ENCODE results near the gene ACOT7. TPM values are rescaled to one million over a fixed set of nuclear protein-coding genes. Genes with fewer than 3 reads are reported as not detected.

Gene ACOT7
- total RNA-seq, 1 experiment from 2014 or later: 76.3 TPM

DNA sequence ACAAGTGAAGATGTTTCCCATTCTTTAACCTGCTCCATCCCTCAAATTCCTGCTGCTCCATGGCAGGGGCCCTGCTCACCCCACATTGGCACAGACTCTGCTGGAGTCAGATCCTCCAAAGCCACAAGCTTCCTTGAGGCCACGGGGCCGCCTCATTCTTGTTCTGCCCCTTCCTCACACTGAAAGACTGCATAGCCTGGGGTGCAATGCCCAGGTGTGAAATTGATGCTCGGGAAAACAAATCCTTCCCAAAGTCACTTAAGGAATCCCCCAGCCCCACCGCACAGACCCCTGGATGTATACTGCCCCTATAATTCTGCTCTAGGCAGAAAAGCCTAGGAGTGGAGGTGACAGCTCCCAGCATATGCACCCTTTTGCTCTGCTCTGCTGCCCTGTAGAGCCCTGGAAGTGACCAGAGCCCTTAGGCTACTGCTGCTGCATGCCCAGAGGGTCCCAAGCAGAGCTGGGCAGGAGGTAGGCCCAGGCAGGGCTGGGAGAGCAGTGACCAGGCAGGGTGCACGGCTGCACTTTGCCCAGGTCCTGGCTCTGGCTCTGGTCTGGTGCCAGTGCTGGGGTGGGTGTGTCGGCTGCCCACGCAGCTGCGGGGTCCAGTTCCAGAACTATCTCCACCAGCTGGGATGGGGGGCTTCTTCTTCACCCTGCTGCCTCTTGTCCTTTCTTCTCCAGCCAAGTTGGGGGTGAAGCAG lies 24.5 kb upstream of the ACOT7 start:
- Histone ChIP-seq H3K36me3 (replicated peaks; ENCODE audit: control insufficient read depth, insufficient read depth, low read length) (no peaks in the 10 kb centered on the region), H3K4me3 (ENCODE audit: insufficient read depth, low read depth, low read length) (no peak overlapping the region), H3K27me3 (ENCODE audit: control insufficient read depth, insufficient read depth, low read length) (peaks cover 84% of the 10 kb centered on the region)
- no peak for DNase-seq

DNA sequence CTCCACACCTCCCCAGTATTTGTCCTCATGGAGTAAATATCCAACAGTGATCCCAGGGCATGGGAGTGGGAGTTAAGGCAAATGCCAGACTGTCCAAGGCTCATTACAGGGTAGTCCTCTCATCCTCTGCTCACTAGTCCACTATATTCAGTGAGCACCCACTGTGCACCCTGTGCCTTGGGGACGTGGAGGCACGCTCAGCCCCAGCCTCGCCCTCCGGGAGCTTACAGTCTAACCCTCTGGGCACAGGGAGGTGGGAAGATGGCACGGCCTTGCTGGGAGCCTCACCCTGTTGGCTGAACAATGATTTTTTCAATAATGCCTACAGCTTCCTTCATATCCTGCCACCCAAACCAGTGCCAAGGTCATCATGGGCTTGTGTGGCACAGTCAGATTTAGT lies 23.3 kb upstream of the ACOT7 start:
- Histone ChIP-seq H3K4me3 (ENCODE audit: insufficient read depth, low read depth, low read length) (no peak overlapping the region), H3K27me3 (ENCODE audit: control insufficient read depth, insufficient read depth, low read length) (peaks cover 81% of the 10 kb centered on the region), H3K36me3 (replicated peaks; ENCODE audit: control insufficient read depth, insufficient read depth, low read length) (no peaks in the 10 kb centered on the region)
- DNase-seq: no peak

DNA sequence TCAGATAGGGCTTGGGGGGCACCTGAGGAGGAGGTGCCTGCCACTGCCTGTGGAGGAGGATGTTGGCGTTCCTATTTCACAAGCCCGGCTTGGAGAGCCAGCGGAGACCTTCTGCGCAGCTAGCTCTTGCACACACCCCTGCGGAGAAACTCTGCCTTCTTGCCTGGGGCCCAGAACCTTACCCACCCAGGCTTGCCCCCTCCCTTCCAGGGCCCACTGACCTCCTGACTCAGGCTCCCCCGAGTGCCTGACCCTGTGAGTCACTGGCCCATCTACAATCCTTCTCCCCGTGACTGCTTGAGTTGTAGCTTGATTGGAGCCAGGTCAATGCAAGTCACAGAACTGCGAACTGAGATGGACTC lies 22.7 kb upstream of the ACOT7 start:
- Histone ChIP-seq H3K36me3 (replicated peaks; ENCODE audit: control insufficient read depth, insufficient read depth, low read length) (no peaks in the 10 kb centered on the region), H3K4me3 (ENCODE audit: insufficient read depth, low read depth, low read length) (no peak overlapping the region), H3K27me3 (ENCODE audit: control insufficient read depth, insufficient read depth, low read length) (peaks cover 75% of the 10 kb centered on the region)
- no peak for DNase-seq

DNA sequence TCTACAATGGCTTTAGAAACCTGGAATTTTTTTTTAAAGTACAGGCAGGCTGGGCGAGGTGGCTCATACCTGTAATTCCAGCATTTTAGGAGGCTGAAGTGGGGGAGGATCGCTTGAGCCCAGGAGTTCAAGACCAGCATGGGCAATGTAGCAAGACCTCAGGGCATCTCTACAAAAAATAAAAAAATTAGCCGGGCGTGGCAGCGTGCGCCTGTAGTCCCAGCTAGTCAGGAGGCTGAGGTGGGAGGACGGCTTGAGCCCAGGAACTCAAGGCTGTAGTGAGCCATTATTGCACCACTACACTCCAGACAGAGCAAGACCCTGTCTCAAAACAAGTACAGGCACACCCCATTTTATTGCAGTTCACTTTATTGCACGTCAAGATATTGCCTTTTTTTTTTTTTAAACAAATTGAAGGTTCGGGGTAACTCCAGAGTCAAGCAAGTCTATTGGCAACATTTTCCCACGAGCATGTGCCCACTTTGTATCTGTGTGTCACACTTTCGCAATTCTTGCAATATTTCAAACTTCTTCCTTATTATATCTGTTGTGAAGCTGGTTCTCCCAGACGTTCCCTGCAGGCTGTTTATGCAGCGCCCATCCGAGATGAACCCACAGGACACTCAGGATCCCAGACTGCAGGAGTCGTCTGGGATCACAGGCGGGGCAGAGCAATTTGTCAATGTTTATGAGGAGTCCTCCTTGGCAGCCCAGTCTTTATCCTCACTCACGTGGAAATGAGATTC lies 21.5 kb upstream of the ACOT7 start:
- no peak overlapping the region for H3K4me3 ChIP-seq (ENCODE audit: insufficient read depth, low read depth, low read length)

DNA sequence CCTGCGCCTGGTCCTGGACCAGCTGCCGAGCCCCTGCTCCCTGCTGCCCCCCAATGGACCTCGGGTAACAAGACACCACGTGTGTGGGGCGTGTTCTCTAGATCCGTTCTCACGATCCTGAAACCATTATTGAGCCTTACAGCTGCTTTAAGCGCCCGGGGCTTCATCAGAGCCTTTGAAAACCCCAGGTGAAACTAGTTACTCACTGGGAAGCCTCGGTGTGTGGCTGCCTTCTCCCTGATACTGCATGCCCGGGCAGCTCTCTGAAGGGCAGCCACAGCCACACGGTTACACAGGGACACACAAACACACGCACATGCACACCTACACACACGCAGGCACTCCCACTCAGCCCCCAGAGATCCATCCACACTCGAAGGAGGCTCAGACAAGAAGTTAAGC lies 20.9 kb upstream of the ACOT7 start:
- Histone ChIP-seq H3K4me3 (ENCODE audit: insufficient read depth, low read depth, low read length) (no peak overlapping the region), H3K27me3 (ENCODE audit: control insufficient read depth, insufficient read depth, low read length) (peaks cover 56% of the 10 kb centered on the region)
- peak; percentile 92 for DNase-seq

More for the DNA sequence above, 21.5 kb upstream of the ACOT7 start:
- no peaks in the 10 kb centered on the region for H3K36me3 ChIP-seq (replicated peaks; ENCODE audit: control insufficient read depth, insufficient read depth, low read length)
- H3K27me3 ChIP-seq (ENCODE audit: control insufficient read depth, insufficient read depth, low read length): peaks cover 62% of the 10 kb centered on the region
- no peak for DNase-seq

DNA sequence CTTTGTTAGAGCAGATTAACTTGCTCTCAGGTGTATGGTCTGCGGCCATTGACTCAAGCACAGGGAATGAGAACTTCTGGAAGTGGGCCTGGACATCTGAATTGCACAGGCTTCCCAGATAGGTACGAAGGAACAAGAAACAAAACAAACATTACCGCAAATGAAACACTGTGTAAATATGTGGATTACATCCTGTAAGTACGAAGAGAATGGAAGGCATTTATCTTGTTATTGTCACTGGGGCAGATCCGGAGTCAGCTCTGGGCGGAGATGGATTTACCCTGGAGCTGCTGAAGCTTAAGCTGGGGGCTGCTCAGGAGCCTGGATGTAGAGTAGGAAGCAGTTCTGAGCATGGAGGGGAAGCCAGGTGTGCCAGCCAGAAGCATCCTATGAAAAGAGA lies 19.3 kb upstream of the ACOT7 start:
- no peak for DNase-seq
- H3K27me3 ChIP-seq (ENCODE audit: control insufficient read depth, insufficient read depth, low read length): peaks cover 41% of the 10 kb centered on the region
- H3K36me3 ChIP-seq (replicated peaks; ENCODE audit: control insufficient read depth, insufficient read depth, low read length): no peaks in the 10 kb centered on the region
- H3K4me3 ChIP-seq (ENCODE audit: insufficient read depth, low read depth, low read length): no peak overlapping the region

More for the DNA sequence above, 20.9 kb upstream of the ACOT7 start:
- H3K36me3 ChIP-seq (replicated peaks; ENCODE audit: control insufficient read depth, insufficient read depth, low read length): no peaks in the 10 kb centered on the region

DNA sequence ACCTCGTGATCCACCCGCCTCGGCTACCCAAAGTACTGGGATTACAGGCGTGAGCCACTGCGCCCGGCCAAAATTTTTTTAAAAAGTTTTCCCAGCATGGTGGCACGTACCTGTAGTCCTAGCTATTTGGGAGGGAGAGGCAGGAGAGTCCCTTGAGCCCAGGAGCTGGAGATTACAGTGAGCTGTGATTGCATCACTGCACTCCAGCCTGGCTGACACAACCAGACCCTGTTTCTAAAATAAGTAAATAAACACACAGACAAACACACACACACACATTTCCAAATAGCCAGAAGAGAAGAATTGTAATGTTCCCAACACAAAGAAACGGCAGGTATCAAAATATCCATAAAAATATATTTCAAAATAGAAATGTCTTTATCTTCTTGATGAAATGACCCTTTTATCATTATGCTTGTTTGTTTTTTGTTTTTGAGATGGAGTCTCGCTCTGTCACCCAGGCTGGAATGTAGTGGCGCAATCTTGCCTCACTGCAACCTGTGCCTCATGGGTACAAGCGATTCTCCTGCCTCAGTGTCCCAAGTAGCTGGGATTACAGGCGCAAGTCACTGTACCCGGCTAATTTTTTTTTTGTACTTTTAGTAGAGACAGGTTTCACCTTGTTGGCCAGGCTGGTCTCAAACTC lies 16.8 kb upstream of the ACOT7 start:
- H3K36me3 ChIP-seq (replicated peaks; ENCODE audit: control insufficient read depth, insufficient read depth, low read length): no peaks in the 10 kb centered on the region
- H3K4me3 ChIP-seq (ENCODE audit: insufficient read depth, low read depth, low read length): no peak overlapping the region
- no peak for DNase-seq
- peaks cover 16% of the 10 kb centered on the region for H3K27me3 ChIP-seq (ENCODE audit: control insufficient read depth, insufficient read depth, low read length)

DNA sequence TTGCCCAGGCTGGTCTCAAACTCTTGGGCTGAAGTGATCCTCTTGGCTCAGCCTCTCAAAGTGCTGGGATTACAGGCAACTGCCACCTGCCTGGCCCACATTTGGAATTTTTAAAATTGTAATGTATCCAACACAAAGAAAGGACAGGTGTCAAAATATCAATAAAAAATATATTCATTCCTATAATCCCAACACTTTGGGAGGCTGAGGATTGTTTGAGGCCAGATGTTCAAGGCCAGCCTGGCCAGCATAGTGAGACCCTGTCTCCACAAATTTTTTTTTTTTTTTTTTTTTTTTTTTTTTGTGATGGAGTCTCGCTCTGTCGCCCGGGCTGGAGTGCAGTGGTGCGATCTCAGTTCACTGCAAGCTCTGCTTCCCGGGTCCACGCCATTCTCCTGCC lies 16.2 kb upstream of the ACOT7 start:
- Histone ChIP-seq H3K27me3 (ENCODE audit: control insufficient read depth, insufficient read depth, low read length) (peaks cover 10% of the 10 kb centered on the region), H3K36me3 (replicated peaks; ENCODE audit: control insufficient read depth, insufficient read depth, low read length) (no peaks in the 10 kb centered on the region), H3K4me3 (ENCODE audit: insufficient read depth, low read depth, low read length) (no peak overlapping the region)
- DNase-seq: no peak

DNA sequence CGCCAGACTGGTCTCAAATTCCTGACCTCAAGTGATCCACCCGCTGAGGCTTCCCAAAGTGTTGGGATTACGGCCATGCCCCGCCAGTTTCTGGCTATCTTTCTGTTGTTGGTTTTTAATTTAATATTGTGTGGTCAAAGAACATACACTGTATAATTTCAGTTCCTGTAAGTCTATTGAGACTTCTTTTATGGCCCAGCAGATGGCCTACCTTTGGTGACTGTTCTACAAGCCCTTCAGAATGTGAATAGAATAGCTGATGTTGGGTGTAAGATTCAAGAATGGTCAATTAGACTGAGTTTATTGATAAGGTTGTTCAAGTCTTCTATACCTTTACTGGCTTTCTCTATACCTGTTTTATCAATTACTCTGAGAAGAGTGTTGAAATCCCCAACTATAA lies 15.5 kb upstream of the ACOT7 start:
- DNase-seq: no peak
- peaks cover 5% of the 10 kb centered on the region; the same call in 1 of the 2 replicates for H3K27me3 ChIP-seq (ENCODE audit: control insufficient read depth, insufficient read depth, low read length)
- no peaks in the 10 kb centered on the region for H3K36me3 ChIP-seq (replicated peaks; ENCODE audit: control insufficient read depth, insufficient read depth, low read length)
- H3K4me3 ChIP-seq (ENCODE audit: insufficient read depth, low read depth, low read length): no peak overlapping the region

DNA sequence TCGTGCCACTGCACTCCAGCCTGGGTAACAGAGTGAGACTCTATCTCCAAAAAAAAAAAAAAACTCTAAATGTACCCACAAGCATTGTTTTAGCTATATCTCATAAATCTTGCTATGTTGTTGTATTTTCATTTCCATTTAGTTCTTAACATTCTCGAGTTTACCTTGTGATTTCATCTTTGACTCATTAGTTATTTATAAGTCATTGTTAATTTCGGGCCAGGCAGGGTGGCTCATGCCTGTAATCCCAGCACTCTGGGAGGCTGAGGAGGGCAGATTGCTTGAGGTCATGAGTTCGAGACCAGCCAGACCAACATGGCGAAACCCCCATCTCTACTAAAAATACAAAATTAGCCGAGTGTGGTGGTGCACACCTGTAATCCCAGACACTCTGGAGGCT lies 14.5 kb upstream of the ACOT7 start:
- Histone ChIP-seq H3K36me3 (replicated peaks; ENCODE audit: control insufficient read depth, insufficient read depth, low read length) (no peaks in the 10 kb centered on the region), H3K4me3 (ENCODE audit: insufficient read depth, low read depth, low read length) (no peak overlapping the region), H3K27me3 (ENCODE audit: control insufficient read depth, insufficient read depth, low read length) (peaks cover 3% of the 10 kb centered on the region; the same call in 1 of the 2 replicates)
- DNase-seq: no peak

DNA sequence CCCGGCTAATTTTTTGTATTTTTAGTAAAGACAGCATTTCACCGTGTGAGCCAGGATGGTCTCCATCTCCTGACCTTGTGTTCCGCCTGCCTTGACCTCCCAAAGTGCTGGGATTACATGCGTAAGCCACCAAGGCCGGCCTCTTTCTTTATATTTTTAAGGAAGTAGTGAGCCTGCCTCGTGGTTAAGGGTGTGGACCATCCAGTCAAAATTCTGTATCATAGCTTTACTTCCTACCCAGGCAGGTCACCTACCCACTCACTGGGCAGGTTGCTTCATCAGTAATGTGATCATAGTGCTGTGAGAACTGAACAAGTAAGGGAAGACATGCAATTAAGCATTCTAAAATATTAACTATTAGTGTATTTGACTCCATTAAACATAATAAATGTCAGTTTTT lies 8.1 kb upstream of the ACOT7 start:
- H3K4me3 ChIP-seq (ENCODE audit: insufficient read depth, low read depth, low read length): no peak overlapping the region
- no peak for DNase-seq
- H3K27me3 ChIP-seq (ENCODE audit: control insufficient read depth, insufficient read depth, low read length): no peaks in the 10 kb centered on the region; the same call in 1 of the 2 replicates
- H3K36me3 ChIP-seq (replicated peaks; ENCODE audit: control insufficient read depth, insufficient read depth, low read length): no peaks in the 10 kb centered on the region

DNA sequence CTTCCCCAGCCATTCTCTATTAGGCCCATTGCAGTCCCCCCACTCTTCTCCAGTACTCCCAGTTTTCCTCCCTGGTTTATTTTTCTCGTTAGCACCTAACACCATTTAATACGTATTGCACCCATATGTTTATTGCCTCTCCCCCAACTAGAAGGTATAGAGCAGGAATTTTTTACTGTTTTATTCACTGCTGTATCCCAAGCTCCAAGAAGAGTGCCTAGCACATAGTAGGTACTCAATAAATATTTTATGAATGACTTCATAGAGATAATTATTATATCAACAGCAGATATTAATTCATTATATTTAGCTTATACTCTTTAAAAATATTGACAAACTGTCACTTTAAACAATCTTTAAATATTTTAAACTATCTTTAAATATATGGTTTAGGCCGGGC lies 5.7 kb upstream of the ACOT7 start:
- H3K4me3 ChIP-seq (ENCODE audit: insufficient read depth, low read depth, low read length): no peak overlapping the region
- H3K36me3 ChIP-seq (replicated peaks; ENCODE audit: control insufficient read depth, insufficient read depth, low read length): no peaks in the 10 kb centered on the region
- H3K27me3 ChIP-seq (ENCODE audit: control insufficient read depth, insufficient read depth, low read length): no peaks in the 10 kb centered on the region; the same call in 1 of the 2 replicates
- DNase-seq: no peak

DNA sequence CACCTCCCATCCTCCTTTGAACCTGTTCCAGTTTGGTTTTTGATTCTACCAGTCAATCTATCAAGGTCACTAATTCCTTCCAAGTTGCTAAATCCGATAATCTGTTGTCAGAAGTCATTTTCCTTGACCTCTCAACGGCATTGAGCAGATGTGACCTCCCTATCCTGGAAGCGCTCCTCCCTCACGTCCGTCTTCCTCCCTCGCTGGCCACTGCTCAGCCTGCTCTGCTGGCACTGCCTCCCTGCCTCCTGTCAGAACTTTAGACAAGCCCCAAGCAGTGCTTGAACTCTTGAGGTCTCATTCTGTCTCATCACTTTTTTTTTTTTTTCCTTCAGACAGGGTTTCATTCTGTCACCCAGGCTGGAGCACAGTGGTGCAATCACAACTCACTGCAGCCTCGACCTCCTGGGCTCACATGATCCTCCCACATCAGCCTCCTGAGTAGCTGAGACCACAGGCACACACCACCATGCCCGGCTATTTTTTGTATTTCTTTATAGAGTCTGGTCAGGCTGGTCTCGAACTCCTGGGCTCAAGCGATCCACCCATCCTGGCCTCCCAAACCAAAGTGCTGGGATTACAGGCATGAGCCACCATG lies 4.4 kb upstream of the ACOT7 start:
- no peaks in the 10 kb centered on the region; the same call in 1 of the 2 replicates for H3K27me3 ChIP-seq (ENCODE audit: control insufficient read depth, insufficient read depth, low read length)

DNA sequence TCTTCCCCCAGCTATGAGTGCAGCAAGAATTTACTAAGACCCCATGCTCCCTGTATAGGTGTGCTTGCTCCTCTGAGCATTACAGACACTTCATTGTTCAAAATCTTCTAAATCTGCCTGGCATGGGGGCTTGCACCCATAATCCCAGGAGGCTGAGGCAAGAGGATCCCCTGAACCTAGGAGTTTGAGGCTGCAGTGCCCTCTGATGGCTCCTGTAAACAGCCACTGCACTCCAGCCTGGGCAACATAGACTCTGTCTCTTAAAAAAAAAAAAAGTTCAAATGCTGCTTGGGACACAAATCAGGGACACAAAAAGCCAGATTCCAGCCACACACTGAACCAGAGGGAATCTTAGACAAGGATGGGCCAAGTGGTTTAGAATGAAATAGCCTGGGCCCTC lies 3.4 kb upstream of the ACOT7 start:
- peak; percentile 15 for DNase-seq
- no peaks in the 10 kb centered on the region for H3K36me3 ChIP-seq (replicated peaks; ENCODE audit: control insufficient read depth, insufficient read depth, low read length)
- peaks cover 2% of the 10 kb centered on the region; the same call in 1 of the 2 replicates for H3K27me3 ChIP-seq (ENCODE audit: control insufficient read depth, insufficient read depth, low read length)
- no peak overlapping the region for H3K4me3 ChIP-seq (ENCODE audit: insufficient read depth, low read depth, low read length)

More for the DNA sequence above, 4.4 kb upstream of the ACOT7 start:
- Histone ChIP-seq H3K36me3 (replicated peaks; ENCODE audit: control insufficient read depth, insufficient read depth, low read length) (no peaks in the 10 kb centered on the region), H3K4me3 (ENCODE audit: insufficient read depth, low read depth, low read length) (no peak overlapping the region)
- DNase-seq: peak; percentile 10

Data from H7 (cell line).